ENCODE data around the gene KIF4A. TPM values are rescaled to one million over a fixed set of nuclear protein-coding genes. Genes with fewer than 3 reads are reported as not detected.
A peak's percentile ranks its signal among the peaks of the same experiment; 100 is the strongest.
"Not testable (repeated sequence)": the region's sequence is repeated elsewhere in the genome, so short reads cannot be mapped to it uniquely, and the experiment has no call there.

KIF4A gene
- total and polyA plus RNA-seq, 7 donors: 0.04 to 0.15 (median 0.07) TPM; not detected in 2

DNA sequence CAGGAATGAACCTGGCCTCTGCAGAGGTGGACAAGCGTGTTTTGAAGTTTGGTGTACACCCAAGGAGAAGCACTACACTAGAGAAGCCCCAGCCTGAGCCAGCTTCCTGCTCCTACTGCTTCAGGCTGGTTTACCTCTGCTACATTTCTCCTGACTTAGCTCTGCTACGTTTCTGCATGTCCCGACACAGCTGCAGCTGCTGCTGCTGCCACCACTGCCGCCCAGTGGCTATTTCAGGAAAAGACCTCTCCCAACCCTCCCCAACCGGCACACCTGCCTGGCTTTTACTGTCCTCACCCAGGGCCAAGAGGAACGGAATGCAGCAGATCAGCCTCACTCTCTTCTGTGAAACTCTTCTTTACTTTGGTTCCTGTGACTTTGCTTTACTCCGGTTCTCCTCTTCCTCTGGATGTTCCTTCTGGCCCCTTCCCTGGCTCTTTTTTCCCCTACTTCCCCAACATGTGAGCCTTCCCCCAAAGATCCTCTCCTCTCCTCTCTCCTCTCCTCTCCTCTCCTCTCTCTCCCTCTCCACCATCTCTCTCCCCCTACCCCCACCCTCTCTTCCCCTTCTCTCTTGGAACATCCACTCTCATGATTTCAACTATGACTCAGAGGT lies 26.8 kb upstream of the KIF4A start:
- no peak for ATAC-seq
- Histone ChIP-seq H3K27me3 (ENCODE audit: insufficient read depth in 3 of 3, low read length in 2 of 3) (peaks cover 0 to 12% (median 0%) of the 10 kb centered on the region in 3 donors), H3K36me3 (ENCODE audit: insufficient read depth in 1 of 2, low read depth in 1 of 2) (no peaks in the 10 kb centered on the region), H3K9me3 (no peaks in the 10 kb centered on the region), H3K4me3 (no peak overlapping the region), H3K27ac (no peak overlapping the region), H3K4me1 (no peaks in the 10 kb centered on the region)
- intact Hi-C loops (cut with DNase I): no loop called here
- TF ChIP-seq, protein P1, sequence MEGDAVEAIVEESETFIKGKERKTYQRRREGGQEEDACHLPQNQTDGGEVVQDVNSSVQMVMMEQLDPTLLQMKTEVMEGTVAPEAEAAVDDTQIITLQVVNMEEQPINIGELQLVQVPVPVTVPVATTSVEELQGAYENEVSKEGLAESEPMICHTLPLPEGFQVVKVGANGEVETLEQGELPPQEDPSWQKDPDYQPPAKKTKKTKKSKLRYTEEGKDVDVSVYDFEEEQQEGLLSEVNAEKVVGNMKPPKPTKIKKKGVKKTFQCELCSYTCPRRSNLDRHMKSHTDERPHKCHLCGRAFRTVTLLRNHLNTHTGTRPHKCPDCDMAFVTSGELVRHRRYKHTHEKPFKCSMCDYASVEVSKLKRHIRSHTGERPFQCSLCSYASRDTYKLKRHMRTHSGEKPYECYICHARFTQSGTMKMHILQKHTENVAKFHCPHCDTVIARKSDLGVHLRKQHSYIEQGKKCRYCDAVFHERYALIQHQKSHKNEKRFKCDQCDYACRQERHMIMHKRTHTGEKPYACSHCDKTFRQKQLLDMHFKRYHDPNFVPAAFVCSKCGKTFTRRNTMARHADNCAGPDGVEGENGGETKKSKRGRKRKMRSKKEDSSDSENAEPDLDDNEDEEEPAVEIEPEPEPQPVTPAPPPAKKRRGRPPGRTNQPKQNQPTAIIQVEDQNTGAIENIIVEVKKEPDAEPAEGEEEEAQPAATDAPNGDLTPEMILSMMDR (IDR thresholded peaks at IDR 0.05): peak; percentile 26
- WGBS, 3 donors: 15 to 23% (median 18%) methylated on average over 7 of the region's 7 CpGs
- DNase-seq: no peak

DNA sequence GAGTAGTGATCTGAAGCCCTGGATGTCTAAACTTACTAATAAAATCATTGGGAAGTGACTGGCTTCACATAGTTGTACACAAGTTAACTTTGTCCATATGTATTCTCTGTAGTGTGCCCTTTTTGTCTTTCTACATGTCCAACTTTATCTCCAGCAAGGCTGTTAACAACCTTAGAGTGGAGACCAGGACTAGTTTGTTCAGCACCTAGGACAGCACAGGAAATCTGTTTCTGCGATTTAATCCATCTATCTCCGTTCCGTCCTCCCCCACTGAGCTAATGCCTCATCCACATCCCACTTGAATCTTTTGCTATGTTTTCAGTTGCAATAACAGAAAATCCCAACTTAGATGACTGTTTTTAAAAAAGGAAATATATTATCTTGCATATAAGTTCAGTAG lies 25.1 kb upstream of the KIF4A start:
- H3K4me1 ChIP-seq: no peaks in the 10 kb centered on the region
- peaks cover 0 to 12% (median 0%) of the 10 kb centered on the region in 3 donors for H3K27me3 ChIP-seq (ENCODE audit: insufficient read depth in 3 of 3, low read length in 2 of 3)
- no peak overlapping the region for H3K4me3 ChIP-seq
- DNase-seq (no peak), ATAC-seq (no peak)
- no peaks in the 10 kb centered on the region for H3K36me3 ChIP-seq (ENCODE audit: insufficient read depth in 1 of 2, low read depth in 1 of 2)
- H3K9me3 ChIP-seq: no peaks in the 10 kb centered on the region
- TF ChIP-seq, protein P1 (IDR thresholded peaks at IDR 0.05): no peak
- intact Hi-C loops (cut with DNase I): no loop called here
- H3K27ac ChIP-seq: no peak overlapping the region
- 21 to 39% (median 25%) methylated on average over 3 of the region's 3 CpGs for WGBS, 3 donors

DNA sequence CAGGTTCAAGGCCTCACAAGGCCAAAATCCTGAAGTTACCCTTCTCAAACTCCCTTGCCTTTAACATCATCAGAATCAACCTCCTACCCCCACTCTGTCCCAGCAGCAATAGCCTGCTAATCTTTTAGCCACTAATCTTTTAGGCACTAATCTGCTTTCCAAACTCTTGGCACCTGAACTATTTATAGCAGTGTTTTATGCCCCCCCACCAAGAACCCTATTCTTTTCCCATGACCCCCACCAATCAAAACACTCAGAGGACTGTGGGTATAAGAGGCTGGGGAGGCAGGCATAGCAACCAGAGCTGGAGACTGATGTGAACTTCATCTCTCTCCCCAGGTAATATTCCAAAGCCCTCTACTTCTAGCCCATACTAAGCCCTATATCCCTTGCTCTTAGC lies 21.9 kb upstream of the KIF4A start, which contains the start of gene ARR3:
Gene ARR3, plus strand, starts transcription at position 301 of the 400 bp plus-strand sequence. CDS start 1,052 bp downstream, outside the sequence.
- H3K27me3 ChIP-seq (ENCODE audit: insufficient read depth in 3 of 3, low read length in 2 of 3): peaks cover 0 to 12% (median 0%) of the 10 kb centered on the region in 3 donors

DNA sequence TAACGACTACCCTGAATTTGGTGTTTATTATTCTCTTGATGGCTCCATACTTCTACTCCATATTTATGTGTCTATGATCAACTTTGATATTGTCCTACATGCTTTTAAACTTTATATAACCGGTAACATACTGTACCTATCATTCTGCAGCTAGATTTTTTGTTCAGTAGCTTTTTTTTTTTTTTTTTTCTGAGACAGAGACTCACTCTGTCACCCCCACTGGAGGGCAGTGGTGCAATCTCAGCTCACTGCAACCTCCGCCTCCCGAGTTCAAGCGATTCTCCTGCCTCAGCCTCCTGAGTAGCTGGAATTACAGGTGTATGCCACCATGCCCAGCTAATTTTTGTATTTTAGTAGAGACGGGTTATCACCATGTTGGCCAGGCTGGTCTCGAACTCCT lies 15.9 kb upstream of the KIF4A start:
- H3K36me3 ChIP-seq (ENCODE audit: insufficient read depth in 1 of 2, low read depth in 1 of 2); H3K4me3 ChIP-seq; H3K4me1 ChIP-seq; DNase-seq; ATAC-seq; H3K9me3 ChIP-seq; intact Hi-C loops (cut with DNase I); H3K27me3 ChIP-seq (ENCODE audit: insufficient read depth in 3 of 3, low read length in 2 of 3); H3K27ac ChIP-seq: not testable (repeated sequence)
- WGBS, 3 donors: 77 to 83% (median 79%) methylated on average over 7 of the region's 7 CpGs

More for the DNA sequence above, 21.9 kb upstream of the KIF4A start, which contains the start of gene ARR3:
- Histone ChIP-seq H3K27ac (no peak within 1 kb of the TSS), H3K4me3 (no peak within 1 kb of the TSS), H3K9me3 (no peaks in the 10 kb centered on the region), H3K36me3 (ENCODE audit: insufficient read depth in 1 of 2, low read depth in 1 of 2) (no peaks in the 10 kb centered on the region), H3K4me1 (no peaks in the 10 kb centered on the region)
- TF ChIP-seq, protein P1 (IDR thresholded peaks at IDR 0.05): no peak
- ATAC-seq (no peak), DNase-seq (no peak)
- intact Hi-C loops (cut with DNase I): no loop called here

DNA sequence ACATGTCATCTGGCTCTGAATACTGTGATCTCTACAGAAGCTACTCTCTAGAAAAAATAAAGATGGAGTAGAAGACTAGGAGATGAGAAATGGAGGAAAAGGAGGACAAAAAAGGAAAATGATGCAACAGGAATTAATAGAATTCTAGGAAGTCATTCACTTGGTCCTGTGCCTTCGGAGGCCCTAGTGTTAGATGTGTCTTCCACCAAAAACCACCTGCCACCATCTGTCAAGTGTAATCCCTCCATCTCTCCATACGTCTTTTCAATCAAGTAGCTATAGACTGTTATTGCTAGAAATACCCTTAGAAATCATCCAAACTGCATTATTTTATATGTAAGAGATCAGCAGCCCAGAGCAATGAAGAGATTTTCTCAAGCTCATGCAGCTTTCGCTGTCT lies 10.8 kb upstream of the KIF4A start:
- TF ChIP-seq, protein P1 (IDR thresholded peaks at IDR 0.05): no peak
- H3K27ac ChIP-seq: no peak overlapping the region
- WGBS, 3 donors: 67 to 83% (median 69%) methylated on average over 3 of the region's 3 CpGs
- peaks cover 0 to 9% (median 0%) of the 10 kb centered on the region in 3 donors for H3K27me3 ChIP-seq (ENCODE audit: insufficient read depth in 3 of 3, low read length in 2 of 3)
- no peaks in the 10 kb centered on the region for H3K36me3 ChIP-seq (ENCODE audit: insufficient read depth in 1 of 2, low read depth in 1 of 2)
- ATAC-seq (no peak), DNase-seq (no peak)
- no peaks in the 10 kb centered on the region for H3K4me1 ChIP-seq
- intact Hi-C loops (cut with DNase I): no loop called here
- H3K4me3 ChIP-seq: no peak overlapping the region
- H3K9me3 ChIP-seq: no peaks in the 10 kb centered on the region

Measured in psoas muscle (tissue), 8 donors.